ENCODE data around the gene ZFAND6. TPM values are rescaled to one million over a fixed set of nuclear protein-coding genes. Genes with fewer than 3 reads are reported as not detected.
"Not testable (repeated sequence)": the region's sequence is repeated elsewhere in the genome, so short reads cannot be mapped to it uniquely, and the experiment has no call there.

Gene ZFAND6
- total RNA-seq, 2 experiments from 2014 or later, result 24.4 to 26.7 TPM

DNA sequence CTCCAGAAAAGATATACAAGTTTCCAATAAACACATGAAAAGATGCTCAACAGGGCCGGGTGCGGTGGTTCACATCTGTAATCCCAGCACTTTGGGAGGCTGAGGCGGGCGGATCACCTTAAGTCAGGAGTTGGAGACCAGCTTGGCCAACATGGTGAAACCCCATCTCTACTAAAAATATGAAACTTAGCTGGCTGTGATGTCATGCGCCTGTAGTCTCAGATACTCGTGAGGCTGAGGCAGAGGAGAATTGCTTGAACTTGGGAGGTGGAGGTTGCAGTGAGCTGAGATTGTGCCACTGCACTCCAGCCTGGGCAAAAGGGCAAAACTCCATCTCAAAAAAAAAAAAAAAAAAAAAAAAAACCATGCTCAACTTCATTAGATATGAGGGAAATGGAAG, 67.8 kb downstream of the ZFAND6 start:
- CTCF ChIA-PET, result not testable (repeated sequence)

DNA sequence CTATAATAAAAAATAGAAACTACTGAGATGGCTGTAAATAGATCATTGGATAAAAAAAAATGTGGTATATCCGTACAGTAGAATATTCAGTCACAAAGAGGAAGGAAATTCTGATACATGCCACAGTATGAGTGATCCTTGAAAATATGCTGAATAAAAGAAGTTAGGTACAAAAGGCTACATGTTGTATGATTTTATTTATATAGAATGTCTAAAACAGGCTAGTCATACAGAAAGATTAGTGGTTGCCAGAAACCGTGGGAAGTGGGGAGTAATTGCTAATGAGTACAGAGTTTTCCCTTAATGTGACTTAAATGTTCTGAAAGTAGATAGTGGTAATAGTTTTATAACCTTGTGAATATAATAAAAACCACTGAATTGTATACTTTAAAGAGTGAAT, 68.4 kb downstream of the ZFAND6 start:
- CTCF ChIA-PET, result no interaction called here
- POLR2A ChIA-PET, result no interaction called here

More for the DNA sequence above, 67.8 kb downstream of the ZFAND6 start:
- POLR2A ChIA-PET, result interaction anchor here (0.6 kb wide), 1 partner anchor 72 kb away, joined by 3 read pairs; no protein-coding TSS in a partner anchor

DNA sequence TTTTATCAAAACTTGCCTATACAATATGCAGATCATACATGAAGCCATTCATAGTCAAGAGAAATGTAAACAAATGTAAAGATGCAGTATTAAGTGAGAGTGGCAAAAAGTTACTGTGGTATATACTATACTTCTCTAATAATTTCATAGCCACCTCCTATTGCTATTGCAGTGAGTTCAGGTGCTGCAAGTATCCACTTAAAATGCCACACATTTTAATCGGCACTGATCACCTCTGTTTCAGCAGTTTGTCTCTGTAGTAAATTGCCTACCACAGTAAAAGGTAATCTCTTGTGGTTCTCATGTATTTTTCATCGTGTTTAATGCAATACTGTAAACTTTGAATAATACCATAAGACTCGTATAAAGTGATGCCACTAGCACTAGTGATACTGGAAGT, 72.9 kb downstream of the ZFAND6 start:
- ChIA-PET CTCF (no interaction called here), POLR2A (no interaction called here)

DNA sequence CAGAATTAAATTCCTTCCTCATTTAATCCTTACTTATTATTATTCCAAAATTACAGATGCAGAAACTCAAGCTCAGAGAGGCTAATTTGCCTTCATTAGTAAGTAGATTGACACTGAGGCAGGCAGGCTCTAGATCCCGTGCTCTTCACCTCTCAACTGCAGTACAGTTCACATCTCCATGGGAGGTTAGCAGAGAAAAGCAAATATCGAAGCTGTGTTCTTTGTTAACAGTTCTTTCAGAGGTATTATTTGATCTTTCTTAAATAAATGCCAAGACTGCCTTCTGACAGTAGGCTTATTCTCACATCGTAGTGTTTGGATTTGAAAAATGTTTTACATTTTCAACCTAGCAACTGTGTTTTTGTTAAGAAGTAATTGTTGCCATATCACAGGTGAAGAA, 77.4 kb downstream of the ZFAND6 start:
- ChIA-PET CTCF (no interaction called here), POLR2A (no interaction called here)

DNA sequence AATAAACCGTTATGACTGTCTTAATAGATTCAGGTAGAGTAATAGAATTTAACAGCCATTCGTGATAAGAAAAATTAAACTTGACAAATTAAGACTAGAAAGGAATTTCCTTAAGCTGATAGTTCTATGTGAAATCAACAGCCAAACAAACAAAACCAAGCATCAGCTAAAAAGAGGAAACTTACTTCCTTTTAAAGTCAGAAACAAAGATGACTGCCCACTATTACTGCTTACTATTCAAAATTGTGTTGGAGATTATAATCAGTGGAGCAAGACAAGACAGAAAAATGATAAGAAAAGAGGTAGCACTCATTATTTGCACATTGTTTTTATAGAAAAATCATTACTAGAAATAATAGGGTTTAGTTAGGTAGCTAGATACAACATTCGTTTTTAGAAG, 79.5 kb downstream of the ZFAND6 start:
- ChIA-PET POLR2A (no interaction called here), CTCF (no interaction called here)

DNA sequence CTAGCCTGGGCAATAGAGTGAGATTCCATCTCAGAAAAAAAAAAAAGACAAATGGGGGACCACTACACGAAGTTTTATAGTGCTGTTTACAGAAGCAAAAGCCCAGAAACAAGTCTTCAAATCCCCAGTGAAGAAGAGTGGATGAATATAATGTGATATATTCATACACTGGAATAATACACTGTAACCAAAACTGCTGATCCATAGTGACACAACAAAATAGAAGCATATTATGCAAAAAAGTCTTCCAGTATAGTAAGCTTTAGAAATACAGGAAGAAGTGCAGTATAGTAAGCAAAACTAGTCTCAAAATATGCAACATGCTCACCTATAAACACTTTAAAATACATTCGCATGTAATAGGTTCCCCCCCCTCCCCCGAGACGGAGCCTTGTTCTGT, 81.4 kb downstream of the ZFAND6 start:
- CTCF ChIA-PET, result no interaction called here
- POLR2A ChIA-PET, result no interaction called here

DNA sequence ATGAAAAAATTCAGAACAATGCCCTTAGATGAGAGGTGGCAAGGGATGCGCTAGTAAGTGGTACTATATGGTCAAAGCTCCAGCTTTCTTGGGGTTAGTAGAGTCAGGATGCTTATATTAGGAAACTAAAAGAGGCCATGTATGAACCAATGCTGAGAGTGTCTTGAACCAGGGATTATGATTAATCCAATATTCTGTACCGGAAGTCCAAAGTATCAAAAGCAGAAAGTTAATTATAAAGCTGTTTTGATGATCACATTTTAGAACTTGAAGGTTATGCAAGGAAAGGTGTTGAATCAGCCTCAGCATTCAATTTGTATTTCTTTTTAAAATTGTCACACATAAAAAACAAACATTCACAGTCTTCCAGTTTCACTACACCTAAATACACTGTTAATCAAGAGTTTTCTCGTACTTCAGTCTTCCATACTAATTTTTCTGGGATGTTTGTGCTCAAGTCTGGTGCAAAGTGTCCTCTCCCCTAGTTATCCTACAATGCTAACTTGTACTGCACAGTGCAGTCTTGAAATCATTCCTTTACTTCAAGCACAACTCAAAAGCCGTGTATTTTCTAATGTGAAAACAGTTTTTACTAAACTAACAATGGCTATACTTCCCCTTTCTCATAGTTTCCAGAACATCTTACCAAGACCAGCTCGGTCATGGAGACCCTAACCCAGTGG, 82.6 kb downstream of the ZFAND6 start:
- POLR2A ChIA-PET, result no interaction called here
- CTCF ChIA-PET, result no interaction called here

DNA sequence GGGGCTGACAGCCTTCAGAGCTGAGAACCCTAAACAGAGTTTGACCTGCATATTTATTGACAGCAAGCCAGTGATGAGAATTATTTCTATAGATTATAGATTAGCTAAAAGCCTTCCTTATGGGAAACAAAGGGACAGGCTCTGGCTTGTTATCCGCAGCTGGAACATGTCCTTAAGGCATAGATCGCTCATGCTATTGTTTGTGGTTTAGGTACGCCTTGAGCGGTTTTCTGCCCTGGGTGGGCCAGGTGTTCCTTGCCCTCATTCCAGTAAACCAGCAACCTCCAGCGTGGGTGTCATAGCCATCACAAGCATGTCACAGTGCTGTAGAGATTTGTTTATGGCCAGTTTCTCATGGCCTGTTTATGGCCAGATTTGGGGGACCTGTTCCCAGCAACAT, 83.2 kb downstream of the ZFAND6 start:
- ChIA-PET CTCF (no interaction called here), POLR2A (no interaction called here)

DNA sequence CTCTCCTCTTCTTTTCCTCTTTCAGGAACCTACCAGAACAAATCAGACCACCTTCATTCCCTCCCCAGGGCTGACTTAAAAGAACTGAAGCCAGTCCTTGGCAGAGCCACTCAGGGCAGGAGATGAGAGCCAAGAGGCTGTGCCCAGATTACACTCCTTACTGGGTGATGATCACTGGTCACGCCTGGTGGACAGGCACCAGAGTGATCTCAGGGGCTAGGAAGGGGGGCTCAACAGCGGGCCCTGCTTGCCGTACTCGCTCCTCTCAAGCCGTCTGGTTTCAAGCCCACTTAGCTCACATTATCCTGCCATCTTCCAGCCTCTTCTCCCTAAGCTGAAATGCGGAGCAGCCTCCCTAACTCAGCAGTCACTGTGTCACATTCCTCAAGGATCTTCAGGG, 91.7 kb downstream of the ZFAND6 start:
- POLR2A ChIA-PET, result no interaction called here
- CTCF ChIA-PET, result no interaction called here

DNA sequence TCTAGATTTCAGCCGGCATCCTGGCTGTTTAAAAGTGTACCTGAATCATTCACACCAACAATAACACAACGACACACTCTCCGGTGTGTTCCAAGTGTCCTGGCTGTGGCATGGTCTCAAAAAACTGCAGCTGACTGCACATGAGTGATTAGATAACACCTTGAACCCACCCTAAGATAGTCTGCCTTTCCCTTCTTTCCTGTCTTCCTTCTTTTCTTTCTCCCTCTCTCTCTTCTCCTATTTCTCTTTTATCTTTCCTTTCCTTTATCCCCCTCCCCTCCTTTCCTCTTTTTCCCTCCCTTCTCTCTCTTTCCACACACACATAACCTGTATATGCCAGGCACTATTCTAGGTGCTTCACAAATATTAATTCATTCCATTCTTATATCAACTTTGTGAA, 92.1 kb downstream of the ZFAND6 start:
- ChIA-PET POLR2A (interaction anchor here (1.1 kb wide), 1 partner anchor 228 kb away, joined by 5 read pairs; no protein-coding TSS in a partner anchor), CTCF (no interaction called here)

DNA sequence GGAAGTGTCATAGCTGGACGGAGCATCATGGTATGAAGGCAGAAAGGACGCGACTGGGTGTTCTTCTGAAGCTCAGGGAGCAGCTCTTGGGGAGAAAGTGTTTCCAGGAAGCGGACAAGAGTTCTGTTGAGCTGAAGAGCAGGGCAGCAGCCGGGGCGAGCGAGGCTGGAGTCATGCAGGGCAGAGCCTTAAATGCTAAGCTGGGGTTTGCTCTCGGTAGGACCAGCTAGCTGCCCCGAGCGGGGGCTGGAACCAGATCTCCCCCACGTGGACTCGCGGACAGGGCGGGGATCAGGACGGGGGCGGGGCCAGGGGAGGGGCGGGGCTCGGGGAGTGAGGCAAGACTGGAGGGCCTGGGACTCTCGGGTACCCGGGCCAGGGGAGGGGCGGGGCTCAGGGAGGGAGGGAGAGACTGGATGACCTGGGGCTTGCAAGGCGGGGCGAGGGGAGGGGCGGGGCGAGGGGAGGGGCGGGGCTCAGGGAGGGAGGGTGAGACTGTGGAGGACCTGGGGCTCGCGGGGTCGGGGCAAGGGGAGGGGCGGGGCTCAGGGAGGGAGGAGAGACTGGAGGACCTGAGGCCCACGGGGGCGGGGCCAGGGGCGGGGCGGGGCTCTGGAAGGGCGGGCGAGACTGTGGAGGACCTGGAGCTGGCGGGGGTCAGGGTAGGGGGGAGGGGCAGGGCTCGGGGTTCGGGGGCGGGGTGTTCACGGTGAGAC, 92.9 kb downstream of the ZFAND6 start:
- POLR2A ChIA-PET, result interaction anchor here (0.6 to 1.4 kb wide), 5 partner anchors 94 to 297 kb away, joined by 3 to 6 read pairs (median 4); partner anchors contain the start of gene BCL2A1

DNA sequence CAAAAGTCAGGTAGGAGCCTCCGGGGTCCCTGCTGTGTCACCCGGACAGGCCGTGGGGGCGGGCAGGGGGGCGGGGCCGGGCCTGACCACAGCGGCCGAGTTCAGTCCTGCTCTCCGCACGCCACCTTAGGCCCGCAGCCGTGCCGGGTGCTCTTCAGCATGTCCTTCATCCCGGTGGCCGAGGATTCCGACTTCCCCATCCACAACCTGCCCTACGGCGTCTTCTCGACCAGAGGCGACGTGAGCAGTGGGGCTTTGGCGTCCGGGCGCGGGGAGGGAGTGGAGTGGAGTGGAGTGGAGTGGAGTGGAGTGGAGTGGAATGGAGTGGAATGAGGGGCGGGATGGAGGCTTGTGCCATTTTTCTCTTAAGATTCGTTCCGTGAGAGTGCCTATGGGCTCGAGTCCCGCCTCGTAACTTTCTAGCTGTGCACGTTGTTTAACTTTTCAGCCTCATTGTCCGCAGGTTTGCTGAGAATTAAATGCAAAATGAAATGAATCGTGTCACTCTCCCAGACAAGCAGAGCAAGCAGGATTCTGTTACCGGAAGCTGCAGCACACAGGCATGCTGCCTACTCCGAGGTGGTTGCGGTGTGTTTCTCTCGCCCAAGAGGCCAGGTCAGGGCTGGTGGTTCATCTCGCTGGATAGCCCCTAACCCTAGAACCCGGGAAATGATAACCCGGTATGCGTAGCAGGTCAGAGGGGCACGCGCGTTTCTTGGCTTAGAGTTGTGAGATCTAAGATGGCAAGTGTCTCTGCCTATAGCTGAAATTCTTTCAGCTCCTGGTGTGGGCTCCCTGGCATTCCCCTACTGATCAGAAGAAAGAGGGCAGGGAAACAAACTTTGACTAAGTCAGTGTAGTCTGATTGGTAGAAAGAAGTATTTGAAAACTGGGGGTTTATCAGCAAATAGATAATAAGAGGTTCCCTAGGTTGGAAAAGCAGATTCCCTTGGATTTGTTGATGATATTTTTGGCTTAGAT, 93.7 kb downstream of the ZFAND6 start, which contains the start of gene FAH:
TSS of gene FAH (plus strand) at position 104 of the 981 bp plus-strand sequence. CDS start at position 160, 56 bp downstream.
- ChIA-PET CTCF (interaction anchor here (1.2 kb wide), 1 partner anchor 24 kb away, joined by 3 read pairs; no protein-coding TSS in a partner anchor), POLR2A (interaction anchor here (0.6 to 1.4 kb wide), 7 partner anchors 93 to 298 kb away, joined by 3 to 6 read pairs (median 3); partner anchors contain the start of gene BCL2A1)

More for the DNA sequence above, 92.9 kb downstream of the ZFAND6 start:
- CTCF ChIA-PET, result no interaction called here

DNA sequence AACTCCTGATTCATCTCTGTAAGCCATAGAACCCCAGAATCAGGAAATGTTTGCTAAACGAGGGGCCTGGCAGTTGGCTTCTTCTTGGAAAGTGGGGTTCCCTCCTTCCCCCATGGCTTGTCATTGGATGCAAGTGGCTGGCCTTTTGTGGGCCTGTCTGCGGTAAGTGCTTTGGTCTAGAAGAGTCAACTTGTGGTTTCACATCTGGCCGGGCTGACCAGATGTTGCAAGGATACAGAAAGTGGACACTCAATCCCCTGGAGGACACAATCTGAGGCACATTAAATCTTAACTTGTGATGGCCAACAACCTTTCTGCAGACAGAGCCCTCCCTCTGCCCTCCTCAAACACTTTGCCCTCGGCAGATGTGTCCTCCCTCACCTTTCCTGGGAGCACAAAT, 94.4 kb downstream of the ZFAND6 start:
- CTCF ChIA-PET, result interaction anchor here (1.2 kb wide), 1 partner anchor 23 kb away, joined by 3 read pairs; no protein-coding TSS in a partner anchor
- POLR2A ChIA-PET, result interaction anchor here (0.9 to 1.4 kb wide), 4 partner anchors 94 to 256 kb away, joined by 3 to 4 read pairs (median 3); partner anchors contain the start of gene BCL2A1

DNA sequence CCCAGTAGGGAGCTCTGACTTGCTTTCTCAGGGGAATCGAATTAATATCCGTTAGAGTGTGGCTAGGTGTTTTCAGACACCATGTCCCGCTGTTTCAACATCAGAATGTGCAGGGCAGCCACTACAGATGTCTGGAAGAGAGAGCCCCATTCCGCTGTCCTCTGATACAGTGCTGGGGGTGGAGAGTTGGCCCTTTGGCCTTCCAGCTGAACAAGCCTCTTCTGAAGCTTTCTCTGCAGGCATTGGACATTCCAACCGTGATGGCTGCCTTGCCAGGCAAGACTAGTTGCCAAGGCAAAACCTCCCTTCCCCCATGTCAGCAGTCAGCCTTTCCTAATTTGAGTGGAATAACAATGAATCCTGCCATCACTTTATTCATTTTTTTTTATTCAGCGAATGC, 94.9 kb downstream of the ZFAND6 start:
- POLR2A ChIA-PET, result interaction anchor here (0.9 kb wide), 1 partner anchor 257 kb away, joined by 3 read pairs; no protein-coding TSS in a partner anchor
- CTCF ChIA-PET, result interaction anchor here (0.6 to 1.2 kb wide), 2 partner anchors 23 to 171 kb away, joined by 3 read pairs; no protein-coding TSS in a partner anchor

DNA sequence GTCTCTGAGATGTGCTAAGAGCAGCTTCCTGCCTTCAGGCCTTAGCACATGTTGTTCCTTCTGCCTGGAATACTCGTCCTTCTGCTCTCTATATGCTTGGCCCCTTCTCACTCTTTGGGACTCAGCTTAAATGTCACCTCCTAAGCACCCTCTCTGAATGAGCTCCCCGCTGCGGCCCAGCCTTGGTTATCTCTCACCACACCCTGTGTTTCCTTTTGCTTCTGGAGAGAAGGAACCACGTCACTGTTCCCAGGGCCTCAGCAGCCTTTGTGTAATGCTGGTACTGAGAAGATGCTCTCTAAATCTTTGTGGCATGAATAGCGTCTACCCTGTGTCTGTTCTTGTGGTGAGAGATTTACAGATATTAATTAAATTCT, 95.5 kb downstream of the ZFAND6 start:
- CTCF ChIA-PET, result interaction anchor here (0.6 kb wide), 1 partner anchor 172 kb away, joined by 3 read pairs; no protein-coding TSS in a partner anchor
- POLR2A ChIA-PET, result no interaction called here

DNA sequence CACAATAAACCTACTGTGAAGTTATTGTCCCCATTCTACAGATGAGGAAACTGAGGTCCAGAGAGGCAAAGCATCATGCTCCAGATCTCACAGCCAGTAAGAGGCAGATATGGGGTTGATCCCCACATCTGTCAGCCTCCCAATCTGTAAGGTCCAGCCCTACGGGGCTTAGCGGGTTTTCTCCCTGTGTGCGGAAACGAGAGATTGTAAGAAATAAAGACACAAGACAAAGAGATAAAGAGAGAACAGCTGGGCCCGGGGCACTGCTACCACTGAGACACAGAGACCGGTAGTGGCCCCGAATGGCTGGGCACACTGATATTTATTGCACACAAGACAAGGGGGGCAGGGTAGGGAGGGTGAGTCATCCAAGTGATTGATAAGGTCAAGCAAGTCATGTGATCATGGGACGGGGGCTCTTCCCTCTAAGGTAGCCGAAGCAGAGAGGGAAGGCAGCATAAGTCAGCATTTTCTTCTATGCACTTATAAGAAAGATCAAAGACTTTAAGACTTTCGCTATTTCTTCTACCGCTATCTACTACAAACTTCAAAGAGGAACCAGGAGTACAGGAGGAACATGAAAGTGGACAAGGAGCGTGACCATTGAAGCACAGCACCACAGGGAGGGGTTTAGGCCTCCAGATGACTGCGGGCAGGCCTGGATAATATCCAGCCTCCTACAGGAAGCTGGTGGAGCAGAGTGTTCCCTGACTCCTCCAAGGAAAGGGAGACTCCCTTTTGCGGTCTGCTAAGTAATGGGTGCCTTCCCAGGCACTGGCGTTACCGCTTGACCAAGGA, 96.1 kb downstream of the ZFAND6 start:
- POLR2A ChIA-PET, CTCF ChIA-PET: not testable (repeated sequence)

DNA sequence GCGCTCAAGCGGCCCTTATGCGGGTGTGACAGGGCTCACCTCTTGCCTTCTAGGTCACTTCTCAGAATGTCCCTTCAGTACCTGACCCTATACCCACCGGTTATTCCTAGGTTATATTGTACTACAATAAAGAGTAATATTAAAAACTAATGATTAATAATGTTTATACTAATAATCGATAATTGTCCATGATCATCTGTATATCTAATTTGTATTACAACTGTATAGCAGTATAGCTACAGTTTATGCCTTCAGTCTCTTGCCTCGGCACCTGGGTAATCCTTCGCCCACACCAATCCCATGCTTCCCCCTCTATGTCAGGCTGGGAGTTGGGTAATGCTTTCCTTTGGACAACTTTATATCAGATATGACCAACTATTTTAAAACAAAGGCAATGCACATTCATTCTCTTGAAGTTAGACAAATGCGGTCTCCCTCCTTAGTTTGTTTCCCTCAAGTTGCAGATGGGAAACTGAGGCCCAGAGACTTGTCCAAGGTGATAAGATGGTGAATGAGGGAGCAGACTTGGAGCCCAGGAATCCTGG, 96.8 kb downstream of the ZFAND6 start:
- CTCF ChIA-PET, result no interaction called here
- POLR2A ChIA-PET, result no interaction called here

DNA sequence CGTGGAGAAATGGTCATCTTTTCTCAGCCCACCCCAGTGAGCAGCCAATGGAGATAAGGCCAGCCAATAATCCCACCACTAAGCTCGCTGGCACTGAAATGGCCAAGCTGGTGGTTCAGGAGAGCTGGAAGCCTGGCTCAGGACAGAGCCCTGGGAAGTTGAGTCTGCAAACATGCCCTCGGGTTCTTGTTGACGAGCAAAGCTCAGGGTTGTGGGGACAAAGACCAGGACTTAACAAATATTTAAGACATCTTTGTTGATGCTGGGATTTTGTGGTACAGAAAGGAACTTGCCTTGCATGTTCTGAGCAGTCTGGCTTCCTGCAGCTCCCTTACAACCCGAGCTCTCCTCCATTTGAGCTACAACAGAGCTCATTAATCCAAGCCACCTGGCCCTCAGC, 97.7 kb downstream of the ZFAND6 start:
- ChIA-PET CTCF (no interaction called here), POLR2A (interaction anchor here (0.6 to 0.8 kb wide), 3 partner anchors 9 to 235 kb away, joined by 3 read pairs; partner anchors contain the start of gene ZFAND6)

Measured in activated CD8-positive, alpha-beta memory T cell treated with anti-CD3 and anti-CD28 coated beads for 36 hours (primary cell).